WTC11 (cell line): Measurements from ENCODE around the gene LEF1. TPM values are rescaled to one million over a fixed set of nuclear protein-coding genes. Genes with fewer than 3 reads are reported as not detected.

Experiments used
- ATAC-seq: fragments of 200-7000 bp; cut with Tn5 transposase; 2 replicates; pipeline ENCODE4 v1.10.0; 2021; ENCODE audit warnings: mild to moderate bottlenecking, moderate library complexity
- CTCF ChIA-PET: fragments of 300-600 bp; sonication (Branson Sonifier 250); formaldehyde crosslinking; loops from one replicate; lab custom pipeline; 2021; ENCODE audit warnings: antibody characterized with exemption; lab: Charles Lee
- POLR2A ChIA-PET: fragments of 350-600 bp; sonication (Branson Sonifier 250); formaldehyde crosslinking; loops from one replicate; lab custom pipeline; 2021; ENCODE audit warnings: antibody characterized with exemption; lab: Charles Lee
- DNase-seq: peaks from one replicate; pipeline ENCODE4 v3.0.0; 2021; ENCODE audit warnings: low spot score
- H3K27ac Mint-ChIP-seq: 2 replicates; pipeline ENCODE4 v1.8.0; 2021; ENCODE audit warnings: mixed read lengths
- H3K27me3 Mint-ChIP-seq: 2 replicates; pipeline ENCODE4 v1.8.0; 2021; ENCODE audit warnings: low read depth, mild to moderate bottlenecking, moderate library complexity, mixed read lengths
- H3K36me3 Mint-ChIP-seq: 2 replicates; pipeline ENCODE4 v1.8.0; 2021; ENCODE audit warnings: mixed read lengths
- H3K4me1 Mint-ChIP-seq: 2 replicates; pipeline ENCODE4 v1.8.0; 2022; ENCODE audit warnings: mixed read lengths
- H3K4me3 Mint-ChIP-seq: 2 replicates; pipeline ENCODE4 v1.8.0; 2021; ENCODE audit warnings: mild to moderate bottlenecking, moderate library complexity, mixed read lengths
- H3K9me3 Mint-ChIP-seq: 2 replicates; pipeline ENCODE4 v1.8.0; 2021; ENCODE audit warnings: mixed read lengths
- CBFB ChIP-seq: sonication (generic); formaldehyde crosslinking; IDR thresholded peaks from 2 replicates; pipeline ENCODE4 v1.8.1; 2022; ENCODE audit warnings: mild to moderate bottlenecking, low read depth, missing genetic modification reagents
- ETV6 ChIP-seq: sonication (generic); formaldehyde crosslinking; IDR thresholded peaks from 2 replicates; pipeline ENCODE4 v1.8.1; 2022; ENCODE audit warnings: mild to moderate bottlenecking, missing genetic modification reagents
- FOXP1 ChIP-seq: sonication (generic); formaldehyde crosslinking; IDR thresholded peaks from 2 replicates; pipeline ENCODE4 v1.8.0; 2022; ENCODE audit warnings: missing genetic modification reagents, mild to moderate bottlenecking, moderate library complexity, borderline replicate concordance
- HMGA2 ChIP-seq: fragments of 250-450 bp; sonication (Bioruptor Pico); IDR thresholded peaks from 2 replicates; pipeline ENCODE4 v1.4.0; 2021; ENCODE audit warnings: mild to moderate bottlenecking, moderate library complexity
- IRF1 ChIP-seq: sonication (generic); formaldehyde crosslinking; IDR thresholded peaks from 2 replicates; pipeline ENCODE4 v1.8.0; 2023; ENCODE audit warnings: missing genetic modification reagents
- MXD4 ChIP-seq: fragments of 250-450 bp; sonication (Bioruptor Pico); IDR thresholded peaks from 2 replicates; pipeline ENCODE4 v1.8.0; 2021; ENCODE audit warnings: mild to moderate bottlenecking, moderate library complexity, borderline replicate concordance
- NFYB ChIP-seq: sonication (generic); formaldehyde crosslinking; conservative IDR thresholded peaks from 2 replicates; pipeline ENCODE4 v1.8.0; 2022; ENCODE audit warnings: low read depth, missing genetic modification reagents
- NR1H2 ChIP-seq: sonication (generic); formaldehyde crosslinking; IDR thresholded peaks from 2 replicates; pipeline ENCODE4 v1.9.0; 2021; ENCODE audit warnings: mild to moderate bottlenecking, moderate library complexity, missing genetic modification reagents
- NR2C2 ChIP-seq: sonication (generic); formaldehyde crosslinking; IDR thresholded peaks from 2 replicates; pipeline ENCODE4 v1.8.0; 2022; ENCODE audit warnings: mild to moderate bottlenecking, missing genetic modification reagents
- ZNF121 ChIP-seq: sonication (generic); formaldehyde crosslinking; IDR thresholded peaks from 2 replicates; pipeline ENCODE4 v1.8.0; 2023; ENCODE audit warnings: missing genetic modification reagents
- ZNF219 ChIP-seq: sonication (generic); formaldehyde crosslinking; IDR thresholded peaks from 2 replicates; pipeline ENCODE4 v1.8.0; 2023; ENCODE audit warnings: missing genetic modification reagents, mild to moderate bottlenecking, borderline replicate concordance
- ZNF416 ChIP-seq: fragments of 250-450 bp; sonication (Bioruptor Pico); IDR thresholded peaks from 2 replicates; pipeline ENCODE4 v1.9.0; 2021; ENCODE audit warnings: mild to moderate bottlenecking, inconsistent platforms
- total RNA-seq: library from RNA; stranded (reverse); gene quantifications from 3 replicates; pipeline ENCODE4 v1.2.3, GENCODE V29; 2021
- TF ChIP-seq, protein P1 (sequence below): sonication (generic); formaldehyde crosslinking; IDR thresholded peaks from 2 replicates; pipeline ENCODE4 v1.8.0; 2022; ENCODE audit warnings: mild to moderate bottlenecking, missing genetic modification reagents
- TF ChIP-seq, protein P2 (sequence below): fragments of 250-450 bp; sonication (Bioruptor Pico); IDR thresholded peaks from 2 replicates; pipeline ENCODE4 v1.9.0; 2021; ENCODE audit warnings: mild to moderate bottlenecking, borderline replicate concordance
- TF ChIP-seq, protein P3 (sequence below): sonication (generic); formaldehyde crosslinking; IDR thresholded peaks from 2 replicates; pipeline ENCODE4 v1.8.1; 2023; ENCODE audit warnings: mild to moderate bottlenecking, missing genetic modification reagents

Gene LEF1
- total RNA-seq, 1 experiment from 2014 or later: 1.3 TPM

- DNase-seq (no peak), ATAC-seq (no peak)
- Mint-ChIP-seq H3K27ac (no peak overlapping the region), H3K9me3 (no peaks in the 10 kb centered on the region), H3K4me1 (peaks cover 10% of the 10 kb centered on the region), H3K27me3 (peaks cover 11% of the 10 kb centered on the region), H3K36me3 (no peaks in the 10 kb centered on the region), H3K4me3 (no peak overlapping the region)
- TF ChIP-seq IRF1: no peak
- TF ChIP-seq CBFB (CRISPR knock-in tag): no peak
- no peak for TF ChIP-seq ZNF219 (CRISPR knock-in tag)
- no peak for TF ChIP-seq NR2C2 (CRISPR knock-in tag)
- TF ChIP-seq, protein P1, sequence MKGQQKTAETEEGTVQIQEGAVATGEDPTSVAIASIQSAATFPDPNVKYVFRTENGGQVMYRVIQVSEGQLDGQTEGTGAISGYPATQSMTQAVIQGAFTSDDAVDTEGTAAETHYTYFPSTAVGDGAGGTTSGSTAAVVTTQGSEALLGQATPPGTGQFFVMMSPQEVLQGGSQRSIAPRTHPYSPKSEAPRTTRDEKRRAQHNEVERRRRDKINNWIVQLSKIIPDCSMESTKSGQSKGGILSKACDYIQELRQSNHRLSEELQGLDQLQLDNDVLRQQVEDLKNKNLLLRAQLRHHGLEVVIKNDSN (CRISPR knock-in tag): no peak
- TF ChIP-seq, protein P2, sequence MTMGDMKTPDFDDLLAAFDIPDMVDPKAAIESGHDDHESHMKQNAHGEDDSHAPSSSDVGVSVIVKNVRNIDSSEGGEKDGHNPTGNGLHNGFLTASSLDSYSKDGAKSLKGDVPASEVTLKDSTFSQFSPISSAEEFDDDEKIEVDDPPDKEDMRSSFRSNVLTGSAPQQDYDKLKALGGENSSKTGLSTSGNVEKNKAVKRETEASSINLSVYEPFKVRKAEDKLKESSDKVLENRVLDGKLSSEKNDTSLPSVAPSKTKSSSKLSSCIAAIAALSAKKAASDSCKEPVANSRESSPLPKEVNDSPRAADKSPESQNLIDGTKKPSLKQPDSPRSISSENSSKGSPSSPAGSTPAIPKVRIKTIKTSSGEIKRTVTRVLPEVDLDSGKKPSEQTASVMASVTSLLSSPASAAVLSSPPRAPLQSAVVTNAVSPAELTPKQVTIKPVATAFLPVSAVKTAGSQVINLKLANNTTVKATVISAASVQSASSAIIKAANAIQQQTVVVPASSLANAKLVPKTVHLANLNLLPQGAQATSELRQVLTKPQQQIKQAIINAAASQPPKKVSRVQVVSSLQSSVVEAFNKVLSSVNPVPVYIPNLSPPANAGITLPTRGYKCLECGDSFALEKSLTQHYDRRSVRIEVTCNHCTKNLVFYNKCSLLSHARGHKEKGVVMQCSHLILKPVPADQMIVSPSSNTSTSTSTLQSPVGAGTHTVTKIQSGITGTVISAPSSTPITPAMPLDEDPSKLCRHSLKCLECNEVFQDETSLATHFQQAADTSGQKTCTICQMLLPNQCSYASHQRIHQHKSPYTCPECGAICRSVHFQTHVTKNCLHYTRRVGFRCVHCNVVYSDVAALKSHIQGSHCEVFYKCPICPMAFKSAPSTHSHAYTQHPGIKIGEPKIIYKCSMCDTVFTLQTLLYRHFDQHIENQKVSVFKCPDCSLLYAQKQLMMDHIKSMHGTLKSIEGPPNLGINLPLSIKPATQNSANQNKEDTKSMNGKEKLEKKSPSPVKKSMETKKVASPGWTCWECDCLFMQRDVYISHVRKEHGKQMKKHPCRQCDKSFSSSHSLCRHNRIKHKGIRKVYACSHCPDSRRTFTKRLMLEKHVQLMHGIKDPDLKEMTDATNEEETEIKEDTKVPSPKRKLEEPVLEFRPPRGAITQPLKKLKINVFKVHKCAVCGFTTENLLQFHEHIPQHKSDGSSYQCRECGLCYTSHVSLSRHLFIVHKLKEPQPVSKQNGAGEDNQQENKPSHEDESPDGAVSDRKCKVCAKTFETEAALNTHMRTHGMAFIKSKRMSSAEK: no peak
- TF ChIP-seq FOXP1: no peak
- CTCF ChIA-PET: no interaction called here
- POLR2A ChIA-PET: no interaction called here
Observed at GRCh38 chr4:108045687-108046024, 123.1 kb downstream of the LEF1 start.

GRCh38 chr4:108044951-108045686 lies 123.6 kb downstream of the LEF1 start:
- Mint-ChIP-seq H3K4me3 (no peak overlapping the region), H3K27ac (no peak overlapping the region), H3K9me3 (0 out of 2 replicates have a peak, but pooled peaks cover 1% of the 10 kb centered on the region), H3K36me3 (no peaks in the 10 kb centered on the region), H3K4me1 (peaks cover 5% of the 10 kb centered on the region), H3K27me3 (peaks cover 9% of the 10 kb centered on the region)
- POLR2A ChIA-PET: no interaction called here
- ATAC-seq: no peak
- CTCF ChIA-PET: no interaction called here
- TF ChIP-seq, protein P3, sequence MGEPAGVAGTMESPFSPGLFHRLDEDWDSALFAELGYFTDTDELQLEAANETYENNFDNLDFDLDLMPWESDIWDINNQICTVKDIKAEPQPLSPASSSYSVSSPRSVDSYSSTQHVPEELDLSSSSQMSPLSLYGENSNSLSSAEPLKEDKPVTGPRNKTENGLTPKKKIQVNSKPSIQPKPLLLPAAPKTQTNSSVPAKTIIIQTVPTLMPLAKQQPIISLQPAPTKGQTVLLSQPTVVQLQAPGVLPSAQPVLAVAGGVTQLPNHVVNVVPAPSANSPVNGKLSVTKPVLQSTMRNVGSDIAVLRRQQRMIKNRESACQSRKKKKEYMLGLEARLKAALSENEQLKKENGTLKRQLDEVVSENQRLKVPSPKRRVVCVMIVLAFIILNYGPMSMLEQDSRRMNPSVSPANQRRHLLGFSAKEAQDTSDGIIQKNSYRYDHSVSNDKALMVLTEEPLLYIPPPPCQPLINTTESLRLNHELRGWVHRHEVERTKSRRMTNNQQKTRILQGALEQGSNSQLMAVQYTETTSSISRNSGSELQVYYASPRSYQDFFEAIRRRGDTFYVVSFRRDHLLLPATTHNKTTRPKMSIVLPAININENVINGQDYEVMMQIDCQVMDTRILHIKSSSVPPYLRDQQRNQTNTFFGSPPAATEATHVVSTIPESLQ (CRISPR knock-in tag): no peak
- DNase-seq: no peak

GRCh38 chr4:108043526-108043925 lies 125.2 kb downstream of the LEF1 start:
- ChIA-PET CTCF (interaction anchor here (1.0 to 2.3 kb wide), 2 partner anchors 13 to 23 kb away, joined by 4 to 6 read pairs; no protein-coding TSS in a partner anchor), POLR2A (no interaction called here)
- Mint-ChIP-seq H3K27ac (no peak overlapping the region), H3K4me3 (no peak overlapping the region), H3K27me3 (no peaks in the 10 kb centered on the region), H3K9me3 (0 out of 2 replicates have a peak, but pooled peaks cover 3% of the 10 kb centered on the region), H3K36me3 (no peaks in the 10 kb centered on the region), H3K4me1 (0 out of 2 replicates have a peak, but pooled peaks cover 3% of the 10 kb centered on the region)
- TF ChIP-seq, protein P3 (CRISPR knock-in tag): no peak
- TF ChIP-seq ETV6 (CRISPR knock-in tag) (no peak), MXD4 (CRISPR knock-in tag) (no peak), ZNF416 (no peak), HMGA2 (CRISPR knock-in tag) (no peak), NR1H2 (CRISPR knock-in tag) (no peak), ZNF121 (CRISPR knock-in tag) (no peak), FOXP1 (no peak), NFYB (CRISPR knock-in tag) (no peak), ZNF219 (CRISPR knock-in tag) (no peak)
- DNase-seq (no peak), ATAC-seq (peak; percentile 85)
